Activated CD4-positive, alpha-beta T cell treated with anti-CD3 and anti-CD28 coated beads, Interleukin-10, Interleukin-2, amounts not matched to agents 100 ng/mL and 50 ng/mL, durations not matched to agents 16 hours and 8 hours (primary cell): Measurements from ENCODE around the gene MRPL34.

Source experiments
- DNase-seq: peaks from one replicate; pipeline ENCODE4 v3.0.0-alpha.2; 2020

Gene MRPL34

DNA sequence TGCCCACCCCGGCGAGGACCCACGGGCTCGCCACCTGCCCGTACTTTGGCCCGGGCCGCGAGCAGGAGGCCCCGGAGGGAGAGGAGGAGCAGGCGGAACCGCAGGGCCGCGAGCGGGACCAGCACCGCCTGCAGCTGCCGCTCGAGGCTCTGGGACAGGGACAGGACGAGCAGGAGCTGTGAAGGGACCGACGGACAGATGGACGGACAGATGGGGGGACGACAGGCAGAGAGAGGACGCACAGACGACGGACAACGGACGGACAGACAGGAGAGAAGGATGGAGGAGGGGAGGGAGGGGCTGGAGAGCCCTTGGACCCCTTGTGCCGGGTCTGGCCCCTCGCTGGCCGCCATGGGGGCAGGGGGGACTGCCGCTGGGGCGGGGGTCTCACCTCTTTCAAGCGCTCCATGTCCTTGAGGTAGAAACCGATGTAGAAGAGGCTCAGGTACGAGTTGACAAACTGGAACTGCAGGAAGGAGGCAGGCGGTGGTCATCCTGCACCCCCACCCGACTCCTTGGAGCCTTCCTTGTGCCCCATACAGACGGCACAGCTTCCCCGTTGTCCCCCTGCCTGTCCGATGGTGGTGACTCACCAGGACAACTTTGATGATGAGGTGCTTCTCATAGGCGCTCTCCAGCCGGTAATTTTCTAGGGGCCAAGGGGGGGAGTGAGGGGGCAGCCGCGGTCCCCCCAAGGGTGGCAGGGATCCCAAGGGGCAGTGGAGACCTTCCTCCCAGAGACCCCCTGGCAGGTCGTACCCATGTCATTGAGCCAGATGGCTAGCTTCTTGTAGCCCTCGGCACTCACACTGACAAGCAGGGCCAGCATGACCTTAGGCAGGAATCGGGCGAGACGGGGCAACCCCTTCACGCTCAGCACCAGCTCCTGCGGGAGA lies 23.9 kb downstream of the MRPL34 start:
- DNase-seq, result no peak

DNA sequence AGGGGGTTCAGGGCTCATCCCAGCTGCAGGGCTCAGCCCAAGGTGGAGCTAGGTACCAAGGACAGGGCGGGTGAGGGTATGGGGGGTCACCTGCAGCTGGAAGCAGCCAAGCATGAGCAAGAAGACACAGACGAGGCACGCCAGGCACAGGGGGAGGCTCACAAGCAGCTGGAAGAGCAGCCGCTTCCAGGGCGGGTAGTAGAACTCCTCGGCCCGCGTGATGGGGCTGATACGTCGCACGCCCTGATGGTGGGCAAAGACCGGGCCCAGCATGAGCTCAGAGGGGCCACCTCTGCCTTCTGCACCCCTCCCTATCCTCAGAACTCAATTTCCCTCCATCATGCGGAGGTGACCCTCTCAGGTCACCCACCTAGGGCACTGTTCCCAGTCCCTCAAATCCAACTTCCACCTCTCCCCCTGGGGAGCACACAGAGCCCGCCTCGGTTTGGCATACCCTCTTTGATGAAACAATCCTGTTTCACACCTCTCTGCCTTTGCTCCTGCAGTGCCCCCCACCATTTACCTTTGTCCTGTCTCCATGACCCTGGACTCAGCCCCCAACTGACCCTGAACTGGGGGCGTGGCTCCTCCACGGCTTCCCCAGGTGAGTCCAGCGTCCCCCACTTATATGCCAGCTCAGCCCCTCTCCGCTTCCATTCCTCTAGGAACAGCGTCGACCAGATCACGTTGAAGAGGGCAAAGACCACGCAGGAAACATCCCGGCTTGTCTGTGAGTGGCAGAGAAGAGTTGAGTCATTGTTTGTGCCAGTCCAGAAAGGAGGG lies 24.8 kb downstream of the MRPL34 start:
- DNase-seq, result no peak

DNA sequence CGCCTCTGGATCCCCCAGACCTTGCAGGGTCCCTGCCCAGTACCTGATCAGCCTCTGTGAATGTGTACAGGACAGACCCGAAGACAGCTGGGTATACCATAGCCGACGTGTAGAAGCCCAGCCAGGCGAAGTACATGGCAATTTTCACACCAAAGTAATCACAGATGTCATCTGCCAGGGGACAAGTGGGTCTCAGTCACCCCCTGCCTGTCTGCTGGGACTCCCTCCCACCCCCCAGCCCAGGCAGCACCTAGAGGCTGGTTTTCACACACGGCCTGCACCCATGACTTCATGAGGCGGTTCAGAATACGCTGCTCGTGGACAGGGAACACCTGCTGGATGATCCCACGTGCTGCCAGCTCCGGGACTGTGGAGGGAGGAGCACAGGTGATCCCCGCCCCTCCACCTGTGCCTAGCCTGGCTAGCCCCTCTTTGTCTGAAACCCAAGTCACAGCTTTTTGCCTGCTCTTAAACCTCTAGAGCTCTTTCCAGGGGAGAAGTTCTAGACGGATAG lies 25.4 kb downstream of the MRPL34 start:
- DNase-seq, result no peak

DNA sequence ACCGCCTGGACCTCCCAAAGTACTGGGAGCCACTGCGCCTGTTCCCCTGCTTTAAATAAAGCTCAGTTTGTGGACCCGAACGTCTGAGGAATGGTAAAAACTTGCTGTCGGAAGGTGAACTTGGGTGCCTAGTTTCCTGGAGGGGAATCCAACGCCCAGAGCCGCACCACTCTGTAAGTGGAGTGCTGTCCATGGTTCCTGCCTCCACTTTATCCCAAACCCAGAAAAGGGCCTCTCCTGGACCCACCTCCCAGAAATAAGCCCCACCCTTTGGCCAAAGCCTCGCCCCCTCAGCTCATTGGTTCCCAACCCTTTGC lies 26.6 kb downstream of the MRPL34 start:
- no peak for DNase-seq

DNA sequence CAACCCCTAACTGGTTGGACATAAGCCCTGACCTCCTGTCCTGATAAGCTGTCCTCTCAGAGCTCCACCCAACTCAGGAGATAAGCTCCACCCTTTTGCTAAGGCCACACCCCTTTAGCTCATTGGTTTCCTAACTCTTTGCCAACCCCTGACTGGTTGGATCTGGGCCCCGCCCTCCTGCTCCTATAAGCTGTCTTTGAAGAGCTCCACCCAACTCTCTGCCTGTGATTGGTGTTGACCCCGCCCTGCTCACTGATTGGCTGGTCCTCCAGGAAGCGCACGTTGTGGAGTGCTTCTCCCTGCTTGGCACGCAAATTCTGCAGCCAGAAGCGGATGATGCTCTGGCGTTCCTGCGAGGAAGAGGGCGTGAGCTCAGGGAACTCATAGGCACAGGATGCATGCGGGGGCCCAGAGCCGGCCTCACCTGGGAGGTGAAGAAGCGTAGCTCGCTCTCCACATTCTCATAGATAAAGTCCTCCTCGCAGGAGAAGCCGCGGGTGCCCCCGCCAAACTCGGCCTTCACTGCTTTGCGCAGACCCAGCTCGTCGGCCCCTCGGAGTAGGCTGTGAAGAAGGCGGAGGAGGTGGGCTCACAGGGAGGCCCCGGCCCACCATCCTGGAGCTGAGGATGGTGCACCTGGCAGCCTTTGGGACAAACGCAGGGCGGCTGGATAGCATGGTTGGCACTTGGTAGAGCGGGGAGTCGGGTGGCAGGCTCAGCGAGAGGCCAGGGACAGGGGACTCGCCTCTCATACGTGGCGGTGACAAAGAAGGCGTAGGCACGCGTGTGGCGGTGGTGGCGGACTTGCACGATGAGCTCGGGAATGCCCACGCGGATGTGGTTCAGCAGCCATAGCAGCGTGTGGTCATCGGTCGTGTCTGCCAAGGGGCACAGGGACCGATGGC lies 27.3 kb downstream of the MRPL34 start:
- DNase-seq, result peak; percentile 57

DNA sequence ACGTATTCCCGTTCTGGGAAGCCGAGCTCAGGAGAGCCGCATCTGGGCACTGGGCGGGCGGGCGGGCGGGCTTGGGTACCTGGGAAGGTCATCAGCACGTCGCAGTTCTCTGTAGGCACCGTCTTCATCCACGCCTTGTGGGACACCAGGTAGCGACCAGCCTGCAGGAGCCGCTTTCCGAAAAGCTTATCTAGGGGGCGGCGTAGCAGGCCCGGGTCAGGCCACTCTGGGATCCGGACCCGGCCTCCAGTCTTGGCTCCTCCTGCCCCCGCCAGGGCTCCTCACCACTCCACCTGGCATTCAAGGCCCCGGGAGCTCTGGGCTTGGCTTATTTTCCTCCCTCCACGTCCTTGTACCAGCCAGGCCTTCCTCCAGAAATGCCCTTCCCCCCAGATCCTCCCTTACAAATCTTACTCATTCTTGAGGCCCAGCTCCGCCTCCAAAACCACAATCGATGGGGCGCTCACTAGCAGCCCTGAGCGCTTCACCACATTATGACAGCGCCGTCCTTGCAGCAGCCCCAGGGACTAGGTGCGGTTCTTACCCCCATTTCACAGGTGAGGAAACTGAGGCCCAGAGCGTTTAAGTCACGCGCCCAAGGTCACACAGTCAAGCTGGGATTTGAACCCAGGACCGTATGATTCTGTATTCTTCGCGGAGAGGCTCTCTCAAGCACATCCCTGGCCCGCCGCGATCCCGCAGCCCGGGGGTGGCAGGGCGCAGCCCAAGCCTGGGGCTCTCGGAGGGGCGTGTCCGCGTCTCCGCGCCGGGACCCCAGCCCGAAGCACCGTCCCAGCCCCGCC lies 28.1 kb downstream of the MRPL34 start:
- DNase-seq, result peak; percentile 92

DNA sequence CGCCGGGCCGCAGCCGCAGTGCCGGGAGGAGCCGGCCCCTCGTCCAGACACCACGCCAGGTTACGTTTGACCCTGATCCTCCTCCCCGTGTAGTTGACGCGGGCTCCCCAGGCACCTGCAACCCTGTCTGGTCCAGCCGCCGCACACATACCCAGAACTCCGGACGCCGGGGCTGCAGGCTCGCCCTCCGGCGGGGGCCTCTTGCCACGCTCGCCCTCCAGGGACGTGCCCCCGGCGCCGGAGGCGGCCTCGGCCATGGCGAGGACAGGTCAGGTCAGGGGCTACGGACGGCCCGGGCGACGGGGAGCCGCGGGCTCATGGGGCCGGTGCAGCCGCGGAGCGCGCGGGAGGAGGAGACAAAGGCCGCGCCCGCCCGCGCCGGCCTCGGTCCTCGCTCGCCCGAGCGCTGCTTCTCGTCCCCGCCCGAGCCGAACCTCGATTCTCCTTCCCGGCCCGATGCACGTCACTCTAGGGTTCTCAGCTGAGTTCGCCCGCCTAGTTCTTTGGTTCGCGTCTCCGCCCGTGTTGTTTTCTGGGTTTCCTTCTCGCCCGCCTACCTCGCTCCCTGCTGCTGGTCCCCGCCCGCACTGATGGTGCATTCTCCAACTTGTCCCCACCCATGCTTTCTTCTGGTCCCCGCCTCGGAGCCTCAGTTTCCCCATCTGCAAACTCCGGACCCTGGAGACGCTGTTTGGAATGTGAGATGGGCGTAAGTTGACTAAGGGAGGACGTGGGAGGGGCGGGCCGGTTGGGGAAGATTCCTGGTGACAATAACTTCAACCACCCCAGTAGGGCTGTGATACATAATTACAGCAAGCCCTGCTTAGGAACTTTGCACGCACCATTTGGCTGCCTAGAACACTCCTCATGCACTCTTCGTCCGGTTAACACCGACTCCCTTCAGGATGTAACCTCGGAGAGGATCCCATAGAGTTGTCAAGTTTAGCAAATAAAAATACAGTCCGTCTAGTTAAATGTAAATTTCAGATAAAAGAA lies 29.0 kb downstream of the MRPL34 start, which contains the start of gene ANO8:
TSS of gene ANO8 (minus strand) at position 442 of the 996 bp plus-strand sequence. CDS start at position 257, 185 bp downstream.
- DNase-seq, result peak; percentile 95

DNA sequence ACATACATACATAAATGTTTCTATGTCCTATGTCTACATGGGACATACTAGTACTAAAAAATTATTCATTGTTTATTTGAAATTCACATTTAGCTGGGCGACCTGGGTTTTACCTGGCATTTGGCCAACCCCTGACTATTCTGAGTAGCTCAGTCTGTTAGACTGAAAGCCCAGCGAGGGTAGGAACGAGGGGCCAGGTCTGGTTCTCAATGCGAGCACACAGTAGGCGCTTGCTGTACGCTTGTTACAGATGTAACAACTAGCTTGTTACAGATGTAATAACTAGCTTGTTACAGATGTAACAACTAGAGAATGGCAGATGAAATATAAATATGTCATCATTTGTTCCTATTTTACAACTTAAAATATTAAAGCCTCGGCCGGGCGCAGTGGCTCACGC lies 29.9 kb downstream of the MRPL34 start:
- DNase-seq, result no peak

DNA sequence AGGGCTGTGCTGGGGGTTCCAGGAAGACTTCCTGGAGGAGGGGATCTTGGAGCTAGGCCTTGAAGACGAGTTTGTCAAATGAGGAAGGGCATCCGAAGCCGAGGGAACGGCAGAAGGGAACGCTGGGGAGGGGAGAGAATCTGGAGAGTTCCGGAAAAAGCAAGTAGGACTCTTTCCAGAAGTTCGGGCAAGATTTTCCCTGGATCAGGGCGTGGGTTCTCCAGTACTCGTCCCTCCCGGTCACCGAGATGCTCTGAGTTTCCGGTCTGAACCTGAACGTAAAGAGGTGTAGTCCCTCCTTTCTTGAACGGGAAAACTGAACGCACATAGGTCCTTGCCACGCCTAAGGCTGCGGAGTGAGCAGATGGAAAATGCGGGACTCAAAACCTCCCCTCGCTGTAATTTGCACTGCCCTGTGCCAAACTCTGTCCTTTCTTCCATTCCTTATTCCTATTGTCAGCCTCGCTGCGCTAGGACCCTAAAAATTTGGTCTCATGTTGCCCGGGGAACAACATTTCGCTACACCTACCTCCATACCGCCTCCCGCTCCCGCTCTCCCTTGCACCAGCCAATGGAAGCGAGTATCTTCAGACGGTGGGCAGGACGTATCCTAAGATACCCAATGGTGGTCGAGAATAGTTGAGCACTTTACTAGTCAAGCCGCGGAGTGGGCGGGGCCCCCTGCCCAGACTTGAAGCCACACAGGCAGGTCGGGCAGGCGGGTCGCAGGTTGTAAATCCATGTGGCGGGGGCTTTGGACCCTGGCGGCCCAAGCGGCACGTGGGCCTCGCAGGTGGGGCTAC lies 31.4 kb downstream of the MRPL34 start, which contains the start of gene GTPBP3:
TSS of gene GTPBP3 (plus strand) at position 682 of the 803 bp plus-strand sequence. CDS start at position 741, 59 bp downstream.
- peak; percentile 99 for DNase-seq

DNA sequence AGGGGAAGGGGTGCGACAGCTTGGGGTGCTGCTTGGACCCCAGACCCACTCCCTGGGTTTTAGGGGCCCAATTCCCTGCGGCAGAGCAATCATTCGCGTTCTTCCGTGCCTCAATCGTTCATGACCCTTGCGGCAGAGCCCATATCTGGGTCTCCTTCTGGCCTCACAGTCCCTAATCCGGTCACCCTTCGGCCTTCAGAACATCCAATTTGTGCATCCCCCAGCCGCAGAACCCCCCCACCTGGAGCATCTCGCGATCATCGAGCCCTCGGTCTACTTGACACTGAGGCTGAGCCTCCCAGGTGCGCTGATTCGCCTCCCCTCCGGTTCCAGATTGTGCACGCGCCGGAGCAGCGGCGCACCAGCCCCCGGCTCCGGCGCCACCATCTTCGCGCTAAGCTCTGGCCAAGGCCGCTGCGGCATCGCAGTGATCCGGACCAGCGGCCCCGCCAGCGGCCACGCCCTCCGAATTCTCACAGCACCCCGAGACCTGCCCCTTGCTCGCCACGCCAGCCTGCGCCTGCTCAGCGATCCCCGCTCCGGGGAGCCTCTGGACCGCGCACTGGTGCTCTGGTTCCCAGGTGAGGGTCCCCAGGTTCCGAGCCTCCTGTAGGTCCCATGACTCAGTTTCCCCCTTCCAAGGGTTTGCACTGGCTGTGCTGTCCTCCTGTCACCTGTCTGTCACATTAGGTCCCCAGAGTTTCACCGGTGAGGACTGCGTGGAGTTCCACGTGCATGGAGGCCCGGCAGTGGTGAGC lies 32.2 kb downstream of the MRPL34 start:
- peak; percentile 64 for DNase-seq

DNA sequence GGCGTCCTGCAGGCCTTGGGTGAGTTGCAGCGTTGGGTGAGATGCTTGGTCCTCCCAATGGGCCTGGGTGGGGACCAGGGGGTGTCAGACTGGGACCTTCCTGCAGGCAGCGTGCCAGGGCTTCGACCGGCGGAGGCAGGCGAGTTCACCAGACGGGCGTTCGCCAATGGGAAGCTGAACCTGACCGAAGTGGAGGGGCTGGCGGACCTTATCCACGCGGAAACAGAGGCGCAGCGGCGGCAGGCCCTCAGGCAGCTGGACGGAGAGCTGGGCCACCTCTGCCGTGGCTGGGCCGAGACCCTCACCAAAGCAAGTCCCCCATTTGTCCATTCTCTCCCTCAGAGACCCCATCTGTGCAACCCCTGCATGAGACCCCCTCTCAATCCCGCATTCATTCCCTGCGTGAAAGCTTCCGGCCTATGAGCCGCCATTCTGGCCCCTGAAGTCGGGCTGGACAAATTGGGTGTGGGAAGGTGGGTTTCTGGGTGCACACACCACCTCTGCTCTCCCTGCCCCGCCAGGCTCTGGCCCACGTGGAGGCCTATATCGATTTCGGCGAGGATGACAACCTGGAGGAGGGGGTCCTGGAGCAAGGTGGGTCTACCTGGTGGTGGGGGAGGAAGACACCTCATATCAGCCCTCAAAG lies 32.9 kb downstream of the MRPL34 start:
- no peak for DNase-seq

DNA sequence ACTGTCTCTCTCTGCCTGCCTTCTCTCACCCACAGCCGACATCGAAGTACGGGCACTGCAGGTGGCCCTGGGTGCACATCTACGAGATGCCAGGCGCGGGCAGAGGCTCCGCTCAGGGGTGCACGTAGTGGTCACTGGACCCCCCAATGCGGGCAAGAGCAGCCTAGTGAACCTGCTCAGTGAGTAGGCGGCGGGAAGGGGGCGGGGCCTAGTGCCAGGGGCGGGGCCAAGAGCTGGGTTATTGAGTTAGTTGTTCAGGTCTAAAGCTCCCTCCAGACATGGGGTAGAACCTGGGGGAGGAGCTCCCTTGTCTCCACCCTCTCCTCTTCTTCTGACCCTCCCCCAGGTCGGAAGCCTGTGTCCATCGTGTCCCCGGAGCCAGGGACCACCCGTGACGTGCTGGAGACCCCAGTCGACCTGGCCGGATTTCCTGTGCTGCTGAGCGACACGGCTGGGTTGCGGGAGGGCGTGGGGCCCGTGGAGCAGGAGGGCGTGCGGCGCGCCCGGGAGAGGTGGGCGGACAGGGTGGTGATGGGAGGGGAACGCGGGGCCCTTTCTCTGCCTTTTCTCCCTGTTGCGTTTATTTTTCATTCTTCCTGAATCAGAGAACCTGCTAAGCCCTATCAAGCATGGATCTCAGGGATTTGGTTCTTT lies 33.5 kb downstream of the MRPL34 start:
- DNase-seq, result peak; percentile 63

DNA sequence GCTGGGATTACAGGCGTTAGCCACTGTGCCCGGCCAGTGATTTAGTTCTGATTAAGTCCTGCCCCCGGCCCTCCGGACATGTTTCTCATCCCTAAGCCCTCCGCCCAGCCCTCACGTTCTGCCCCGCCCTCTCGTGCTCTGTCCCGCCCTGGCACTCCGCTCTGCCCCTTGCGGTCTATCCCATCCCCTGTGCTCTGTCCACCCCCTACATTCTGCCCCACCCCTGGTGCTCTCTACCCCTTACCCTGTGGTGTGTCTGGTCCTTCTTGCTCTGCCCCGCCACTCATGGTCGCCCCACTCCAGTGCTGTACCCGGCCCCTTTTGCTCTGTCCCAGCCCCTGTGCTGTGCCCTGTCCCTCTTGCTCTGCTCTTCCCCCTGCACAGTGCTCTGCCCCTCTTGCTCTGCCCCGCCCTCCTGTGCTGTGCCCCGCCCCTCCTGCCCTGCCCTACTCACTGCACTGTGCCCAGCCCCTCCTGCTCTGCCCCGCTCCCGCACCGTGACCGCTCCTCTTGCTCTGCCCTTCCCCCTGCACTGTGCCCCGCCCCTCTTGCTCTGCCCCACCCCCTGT lies 34.7 kb downstream of the MRPL34 start:
- DNase-seq, result no peak

DNA sequence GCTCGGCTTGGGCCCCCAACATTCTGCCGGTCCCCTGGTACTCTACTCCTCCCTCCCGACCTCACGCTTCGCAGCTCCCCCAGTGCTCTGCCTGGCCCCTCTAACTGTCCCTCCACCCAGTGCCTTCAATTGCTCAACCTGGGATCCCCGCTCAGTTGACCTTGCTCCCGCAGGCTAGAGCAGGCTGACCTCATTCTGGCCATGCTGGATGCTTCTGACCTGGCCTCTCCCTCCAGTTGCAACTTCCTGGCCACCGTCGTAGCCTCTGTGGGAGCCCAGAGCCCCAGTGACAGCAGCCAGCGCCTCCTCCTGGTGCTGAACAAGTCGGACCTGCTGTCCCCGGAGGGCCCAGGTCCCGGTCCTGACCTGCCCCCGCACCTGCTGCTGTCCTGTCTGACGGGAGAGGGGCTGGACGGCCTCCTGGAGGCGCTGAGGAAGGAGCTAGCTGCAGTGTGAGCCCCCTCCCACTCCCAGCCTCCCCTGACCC lies 35.2 kb downstream of the MRPL34 start:
- no peak for DNase-seq

DNA sequence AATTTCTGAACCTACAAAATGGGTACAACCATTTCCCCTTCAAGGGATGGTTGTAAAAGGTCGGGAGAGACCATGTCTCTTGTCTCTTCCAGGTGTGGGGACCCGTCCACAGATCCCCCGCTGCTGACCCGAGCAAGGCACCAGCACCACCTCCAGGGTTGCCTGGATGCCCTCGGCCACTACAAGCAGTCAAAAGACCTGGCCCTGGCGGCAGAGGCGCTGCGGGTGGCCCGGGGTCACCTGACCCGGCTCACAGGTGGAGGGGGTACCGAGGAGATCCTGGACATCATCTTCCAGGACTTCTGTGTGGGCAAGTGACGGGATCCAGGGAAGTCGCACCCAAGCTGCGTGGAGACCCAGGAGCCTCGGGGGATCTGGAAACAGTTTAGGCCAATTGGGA lies 35.7 kb downstream of the MRPL34 start:
- no peak for DNase-seq

DNA sequence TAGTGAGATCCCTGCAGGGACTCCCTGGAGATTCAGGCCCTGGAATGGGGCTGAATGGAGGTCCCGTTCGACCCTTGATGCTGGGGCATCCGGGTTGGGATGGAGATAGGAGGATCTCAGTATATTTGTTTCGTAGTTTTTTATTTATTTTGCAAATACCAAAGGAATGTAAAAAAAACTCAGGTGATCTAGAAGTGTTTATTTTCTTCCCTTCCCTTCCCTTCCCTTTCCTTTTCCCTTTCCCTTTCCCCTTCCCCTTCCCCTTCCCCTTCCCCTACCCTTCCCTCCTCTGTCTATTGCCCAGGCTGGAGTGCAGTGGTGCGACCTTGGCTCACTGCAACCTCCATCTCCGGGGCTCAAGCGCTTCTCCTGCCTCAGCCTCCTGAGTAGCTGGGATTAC lies 36.2 kb downstream of the MRPL34 start:
- DNase-seq, result no peak

DNA sequence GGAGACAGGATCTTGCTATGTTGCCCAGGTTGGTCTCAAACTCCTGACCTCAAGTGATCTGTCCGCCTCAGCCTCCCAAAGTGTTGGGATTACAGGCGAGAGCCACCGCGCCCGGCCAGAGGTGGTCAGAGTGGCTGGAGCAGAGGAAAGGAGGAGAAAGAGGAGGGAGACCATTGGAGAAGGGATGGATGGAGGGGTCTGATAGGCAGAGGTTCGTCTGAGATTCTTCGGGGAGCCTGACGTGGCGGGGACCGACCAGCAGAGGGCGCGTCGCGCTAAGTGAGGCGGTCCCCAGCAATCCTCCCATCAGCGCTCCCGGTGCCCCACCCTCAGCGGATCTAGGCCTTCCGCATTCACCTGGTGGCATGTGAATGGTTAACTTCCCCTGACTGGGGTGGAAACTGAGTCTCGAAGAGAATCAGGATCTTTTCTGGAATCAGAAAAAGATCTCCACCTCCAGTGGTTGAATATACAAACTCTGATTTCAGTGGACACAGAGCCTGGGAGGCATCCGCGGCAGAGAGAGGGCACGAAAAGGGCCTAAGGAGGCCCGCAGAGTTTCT lies 40.5 kb downstream of the MRPL34 start:
- DNase-seq, result peak; percentile 85
